Activated CD4-positive, alpha-beta memory T cell treated with anti-CD3 and anti-CD28 coated beads for 36 hours (primary cell): Measurements from ENCODE around the gene CDC25A. TPM values are rescaled to one million over a fixed set of nuclear protein-coding genes. Genes with fewer than 3 reads are reported as not detected.

Experiments
- CTCF ChIA-PET: fragments of 350-600 bp; sonication (Branson Sonifier 250); formaldehyde crosslinking; loops from one replicate; lab custom pipeline; 2021; ENCODE audit warnings: antibody characterized with exemption, inconsistent platforms; lab: Charles Lee
- POLR2A ChIA-PET: fragments of 350-600 bp; sonication (Branson Sonifier 250); formaldehyde crosslinking; loops from one replicate; lab custom pipeline; 2021; ENCODE audit warnings: antibody characterized with exemption; lab: Charles Lee
- DNase-seq: peaks from one replicate; pipeline ENCODE4 v3.0.0-alpha.2; 2020
- H3K27ac Mint-ChIP-seq: one replicate; pipeline ENCODE4 v1.8.0; 2021; ENCODE audit warnings: mixed read lengths
- H3K27me3 Mint-ChIP-seq: one replicate; pipeline ENCODE4 v1.8.0; 2021; ENCODE audit warnings: mixed read lengths
- H3K36me3 Mint-ChIP-seq: one replicate; pipeline ENCODE4 v1.8.0; 2021; ENCODE audit warnings: mixed read lengths
- H3K4me1 Mint-ChIP-seq: one replicate; pipeline ENCODE4 v1.8.0; 2021; ENCODE audit warnings: low read depth, mixed read lengths
- H3K4me3 Mint-ChIP-seq: one replicate; pipeline ENCODE4 v1.8.0; 2021; ENCODE audit warnings: mild to moderate bottlenecking, mixed read lengths
- H3K9me3 Mint-ChIP-seq: one replicate; pipeline ENCODE4 v1.8.0; 2021; ENCODE audit warnings: mixed read lengths
- intact Hi-C: fragments of 100-400 bp; cut with micrococcal nuclease; formaldehyde crosslinking; loops from one replicate; pipeline ENCODE4 v1.15.1; 2023
- total RNA-seq, 2 experiments: library from RNA; stranded (reverse); gene quantifications; one replicate each; pipeline ENCODE4 v1.2.3, GENCODE V29; 2021

Gene CDC25A
- total RNA-seq, 2 experiments from 2014 or later: 33.7 to 36.8 TPM

DNA sequence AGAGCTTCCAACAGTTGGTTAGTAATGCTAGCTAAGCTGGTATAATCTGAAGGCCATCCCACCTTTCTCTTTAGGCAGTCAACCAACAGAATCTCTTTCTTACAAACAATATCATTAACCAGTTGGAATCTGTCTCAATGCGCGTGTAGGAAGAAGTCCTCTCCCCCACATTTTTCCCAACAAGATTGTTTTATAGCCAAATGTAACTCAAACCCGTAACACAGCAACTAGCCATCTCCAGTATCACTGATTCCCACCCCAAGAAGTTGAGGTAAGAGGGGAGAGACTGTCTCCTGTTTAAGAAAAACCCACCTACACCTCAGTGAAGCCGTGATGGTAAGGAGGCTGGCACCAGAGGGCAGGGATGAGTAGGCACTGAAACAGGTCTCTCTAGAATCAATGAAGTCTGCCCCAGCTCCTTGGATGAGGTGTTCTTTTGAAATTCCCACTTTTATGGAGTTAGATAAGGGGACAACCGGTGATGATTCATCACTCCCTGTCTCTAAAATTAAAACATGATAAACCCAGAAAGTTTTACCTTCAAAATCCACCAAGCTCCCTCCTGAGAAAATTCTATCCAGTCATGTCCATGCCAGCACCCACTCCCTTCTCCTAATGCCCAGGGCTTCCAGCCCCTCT lies 30.9 kb downstream of the CDC25A start:
- H3K9me3 Mint-ChIP-seq: no peaks in the 10 kb centered on the region
- intact Hi-C loops: loop anchor here (10.0 kb wide), 2 partner anchors 163 to 333 kb away; no protein-coding TSS in a partner anchor
- H3K4me1 Mint-ChIP-seq: no peaks in the 10 kb centered on the region
- POLR2A ChIA-PET: no interaction called here
- CTCF ChIA-PET: interaction anchor here (0.6 to 2.6 kb wide), 11 partner anchors 9 to 635 kb away, joined by 3 to 7 read pairs (median 4); no protein-coding TSS in a partner anchor
- no peak overlapping the region for H3K27ac Mint-ChIP-seq
- H3K36me3 Mint-ChIP-seq: peaks cover 21% of the 10 kb centered on the region
- H3K4me3 Mint-ChIP-seq: no peak overlapping the region
- DNase-seq: no peak
- H3K27me3 Mint-ChIP-seq: no peaks in the 10 kb centered on the region

- H3K27me3 Mint-ChIP-seq: no peaks in the 10 kb centered on the region
- intact Hi-C loops: loop anchor here (10.0 kb wide), 2 partner anchors 161 to 331 kb away; no protein-coding TSS in a partner anchor
- H3K4me1 Mint-ChIP-seq: no peaks in the 10 kb centered on the region
- no peak for DNase-seq
- CTCF ChIA-PET: no interaction called here
- H3K27ac Mint-ChIP-seq: no peak overlapping the region
- H3K9me3 Mint-ChIP-seq: no peaks in the 10 kb centered on the region
- POLR2A ChIA-PET: no interaction called here
- peaks cover 19% of the 10 kb centered on the region for H3K36me3 Mint-ChIP-seq
- no peak overlapping the region for H3K4me3 Mint-ChIP-seq
These were observed 32.1 kb downstream of the CDC25A start for GRCh38 chr3:48156163-48156562.

- DNase-seq: no peak
- Mint-ChIP-seq H3K4me1 (no peaks in the 10 kb centered on the region), H3K27me3 (no peaks in the 10 kb centered on the region), H3K36me3 (peaks cover 17% of the 10 kb centered on the region), H3K9me3 (no peaks in the 10 kb centered on the region), H3K27ac (no peak overlapping the region), H3K4me3 (no peak overlapping the region)
- CTCF ChIA-PET: no interaction called here
- intact Hi-C loops: loop anchor here (10.0 kb wide), 2 partner anchors 160 to 330 kb away; no protein-coding TSS in a partner anchor
- POLR2A ChIA-PET: no interaction called here
These were observed 33.1 kb downstream of the CDC25A start for GRCh38 chr3:48155122-48155521.

DNA sequence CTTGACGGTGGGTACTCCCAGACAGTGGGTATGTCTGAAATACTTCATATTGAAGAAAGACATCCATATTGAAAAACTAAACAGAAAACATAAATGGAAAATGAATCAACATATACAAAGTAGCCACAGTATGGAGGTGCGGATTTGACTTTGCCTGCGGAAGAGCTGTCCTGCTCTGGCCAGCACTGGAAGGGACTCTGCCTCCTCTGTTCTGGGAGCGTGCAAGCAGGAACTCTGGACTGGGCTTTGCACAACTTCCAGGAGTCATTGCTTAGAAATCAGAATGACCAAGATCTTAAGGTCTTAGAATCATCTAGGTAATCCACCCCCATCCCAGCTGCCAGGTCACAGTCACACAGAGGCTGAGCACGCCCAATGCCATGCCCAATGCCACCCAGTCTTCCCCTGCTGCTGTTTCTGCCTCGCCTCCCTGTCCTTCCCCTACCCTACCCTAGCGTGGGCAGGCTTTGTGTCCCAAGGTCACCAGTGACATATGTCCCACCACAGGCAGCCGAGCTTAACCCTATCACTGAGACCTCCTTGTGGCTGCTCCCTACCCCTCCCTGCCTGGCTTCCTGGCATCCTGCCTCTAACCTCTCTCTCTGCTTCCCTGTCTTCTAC lies 36.3 kb downstream of the CDC25A start:
- no peaks in the 10 kb centered on the region for H3K27me3 Mint-ChIP-seq
- no peaks in the 10 kb centered on the region for H3K9me3 Mint-ChIP-seq
- no peak overlapping the region for H3K27ac Mint-ChIP-seq
- POLR2A ChIA-PET: no interaction called here
- DNase-seq: no peak
- H3K4me1 Mint-ChIP-seq: no peaks in the 10 kb centered on the region
- CTCF ChIA-PET: interaction anchor here (0.7 to 3.2 kb wide), 20 partner anchors 15 to 336 kb away, joined by 3 to 30 read pairs (median 4); no protein-coding TSS in a partner anchor
- no peak overlapping the region for H3K4me3 Mint-ChIP-seq
- intact Hi-C loops: loop anchor here (10.0 kb wide), 2 partner anchors 157 to 327 kb away; no protein-coding TSS in a partner anchor
- no peaks in the 10 kb centered on the region for H3K36me3 Mint-ChIP-seq

DNA sequence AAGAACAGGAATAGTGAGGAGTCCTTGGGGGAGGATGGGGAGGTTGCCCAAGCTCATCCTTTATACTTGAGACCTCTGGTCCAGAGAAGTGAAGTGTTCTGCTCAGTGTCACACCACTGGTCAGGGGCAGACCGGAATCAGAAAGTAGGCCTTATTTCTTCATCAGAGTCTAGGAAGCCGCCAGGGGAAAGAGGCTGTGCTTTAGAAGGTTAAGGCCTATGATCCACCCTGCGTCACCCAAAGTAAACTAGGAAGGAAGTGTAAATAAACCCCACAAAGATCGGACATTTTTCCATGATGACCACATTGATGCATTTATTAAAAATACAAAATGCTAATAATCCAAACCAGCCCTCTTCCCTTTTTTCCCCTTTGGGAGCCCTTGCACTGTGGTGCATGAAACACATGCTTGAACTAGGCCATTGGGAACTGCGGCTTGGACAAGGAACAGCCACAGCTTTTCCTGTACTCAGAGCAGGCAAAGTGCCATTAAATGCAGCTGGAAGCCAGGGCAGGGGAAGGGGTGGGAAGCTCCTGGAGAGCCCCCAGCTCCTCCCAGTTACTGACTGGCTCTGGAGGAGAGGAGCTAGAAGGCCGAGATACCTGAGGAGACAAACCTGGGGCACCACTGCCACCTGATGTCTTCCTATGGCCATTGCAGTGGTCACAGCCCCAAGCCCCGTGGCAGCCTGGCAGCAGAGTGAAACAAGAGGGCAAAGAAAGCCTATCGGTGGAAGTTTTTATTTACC lies 37.0 kb downstream of the CDC25A start:
- Mint-ChIP-seq H3K27me3 (no peaks in the 10 kb centered on the region), H3K4me3 (no peak overlapping the region), H3K27ac (no peak overlapping the region), H3K4me1 (no peaks in the 10 kb centered on the region), H3K36me3 (no peaks in the 10 kb centered on the region), H3K9me3 (no peaks in the 10 kb centered on the region)
- intact Hi-C loops: loop anchor here (10.0 kb wide), 2 partner anchors 156 to 326 kb away; no protein-coding TSS in a partner anchor
- POLR2A ChIA-PET: no interaction called here
- CTCF ChIA-PET: interaction anchor here (0.6 to 3.2 kb wide), 29 partner anchors 9 to 336 kb away, joined by 3 to 30 read pairs (median 3); no protein-coding TSS in a partner anchor
- DNase-seq: peak; percentile 80

DNA sequence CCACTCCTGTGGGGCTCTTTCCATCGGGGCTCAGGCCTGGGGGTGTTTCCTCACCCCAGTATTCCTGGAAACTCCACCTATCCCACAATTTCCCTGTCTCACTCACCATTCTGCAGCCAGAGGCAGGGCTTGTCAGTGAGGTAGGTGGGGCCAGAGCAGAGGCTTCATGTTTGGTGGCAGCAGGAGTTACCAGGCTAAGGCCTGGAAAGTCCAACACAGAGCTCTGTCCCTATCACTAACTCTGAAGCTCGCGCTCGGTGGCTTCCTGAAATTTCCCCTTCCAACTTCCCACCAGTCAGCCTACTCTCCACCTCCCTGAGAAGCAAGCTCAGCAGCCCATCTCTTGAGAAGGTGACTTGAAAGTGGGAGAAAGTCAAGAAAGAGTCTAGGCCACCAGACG lies 44.2 kb downstream of the CDC25A start:
- intact Hi-C loops: no loop called here
- H3K4me3 Mint-ChIP-seq: no peak overlapping the region
- POLR2A ChIA-PET: no interaction called here
- DNase-seq: no peak
- H3K36me3 Mint-ChIP-seq: no peaks in the 10 kb centered on the region
- H3K9me3 Mint-ChIP-seq: no peaks in the 10 kb centered on the region
- no peaks in the 10 kb centered on the region for H3K27me3 Mint-ChIP-seq
- no peak overlapping the region for H3K27ac Mint-ChIP-seq
- no peaks in the 10 kb centered on the region for H3K4me1 Mint-ChIP-seq
- CTCF ChIA-PET: no interaction called here

GRCh38 chr3:48143567-48143966 lies 44.6 kb downstream of the CDC25A start:
- Mint-ChIP-seq H3K36me3 (no peaks in the 10 kb centered on the region), H3K27ac (no peak overlapping the region), H3K9me3 (no peaks in the 10 kb centered on the region), H3K4me3 (no peak overlapping the region), H3K4me1 (no peaks in the 10 kb centered on the region), H3K27me3 (no peaks in the 10 kb centered on the region)
- intact Hi-C loops: no loop called here
- no peak for DNase-seq
- POLR2A ChIA-PET: no interaction called here
- CTCF ChIA-PET: no interaction called here

DNA sequence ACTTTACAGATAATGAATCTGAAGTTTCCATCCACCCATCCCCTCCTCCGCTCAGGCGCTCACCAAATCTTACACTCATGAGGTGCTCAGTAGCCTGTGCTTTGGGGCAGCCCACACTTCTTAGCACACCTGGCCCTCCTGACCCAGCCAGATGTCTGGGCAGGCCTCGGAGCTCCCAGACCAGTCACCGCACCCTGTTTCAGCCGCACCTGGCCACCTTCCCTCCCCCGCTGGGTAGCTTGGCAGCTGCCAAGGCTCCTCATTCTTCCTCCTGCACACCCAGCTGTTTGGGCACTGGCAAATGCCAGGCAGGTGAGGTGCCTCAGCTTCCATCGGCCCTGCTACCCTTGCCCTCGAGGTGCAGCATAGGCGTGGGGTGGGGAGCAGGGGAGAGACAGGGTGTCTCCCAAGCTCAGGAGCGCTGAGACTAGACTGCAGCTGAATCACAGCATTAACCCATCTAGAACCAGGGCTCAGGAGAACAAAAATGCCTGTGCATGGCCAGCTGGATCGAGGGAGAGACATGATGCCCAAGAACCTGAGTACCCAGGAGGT lies 45.8 kb downstream of the CDC25A start:
- H3K27ac Mint-ChIP-seq: no peak overlapping the region
- POLR2A ChIA-PET: no interaction called here
- CTCF ChIA-PET: no interaction called here

DNA sequence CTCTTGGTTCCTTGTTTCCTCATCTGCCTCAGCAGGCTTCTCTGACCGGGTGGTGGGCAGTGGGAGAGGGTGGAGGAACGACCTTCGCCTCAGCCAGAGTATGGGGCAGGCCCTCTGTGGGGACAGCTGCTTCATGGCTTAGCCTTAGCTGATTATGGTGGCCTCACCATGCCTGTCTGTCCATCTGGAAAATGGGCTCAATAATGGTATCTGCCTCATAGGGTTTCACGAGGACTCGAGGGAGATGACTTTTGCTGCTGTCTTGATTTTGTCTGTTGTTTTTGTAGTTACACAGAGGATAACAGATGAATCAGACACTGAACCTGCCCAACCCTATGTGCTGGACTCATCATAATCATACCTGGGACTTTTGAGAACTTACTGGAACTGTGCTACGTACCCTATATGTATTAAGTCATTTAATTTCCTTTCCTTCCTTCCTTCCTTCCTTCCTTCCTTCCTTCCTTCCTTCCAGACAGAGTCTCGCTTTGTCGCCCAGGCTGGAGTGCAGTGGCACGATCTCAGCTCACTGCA lies 46.5 kb downstream of the CDC25A start:
- Mint-ChIP-seq H3K27me3 (no peaks in the 10 kb centered on the region), H3K9me3 (no peaks in the 10 kb centered on the region), H3K27ac (no peak overlapping the region), H3K4me3 (no peak overlapping the region), H3K4me1 (no peaks in the 10 kb centered on the region), H3K36me3 (no peaks in the 10 kb centered on the region)
- no peak for DNase-seq
- POLR2A ChIA-PET: no interaction called here
- CTCF ChIA-PET: no interaction called here
- intact Hi-C loops: no loop called here

More for the DNA sequence above, 45.8 kb downstream of the CDC25A start:
- no peak for DNase-seq
- intact Hi-C loops: no loop called here
- Mint-ChIP-seq H3K9me3 (no peaks in the 10 kb centered on the region), H3K4me1 (no peaks in the 10 kb centered on the region), H3K36me3 (no peaks in the 10 kb centered on the region), H3K27me3 (no peaks in the 10 kb centered on the region), H3K4me3 (no peak overlapping the region)

- ChIA-PET CTCF (no interaction called here), POLR2A (no interaction called here)
- Mint-ChIP-seq H3K4me1 (no peaks in the 10 kb centered on the region), H3K4me3 (no peak overlapping the region), H3K36me3 (no peaks in the 10 kb centered on the region), H3K27me3 (no peaks in the 10 kb centered on the region), H3K9me3 (no peaks in the 10 kb centered on the region), H3K27ac (no peak overlapping the region)
- DNase-seq: no peak
- intact Hi-C loops: no loop called here
These were observed 47.1 kb downstream of the CDC25A start for GRCh38 chr3:48140936-48141603.

GRCh38 chr3:48140336-48140757 lies 47.9 kb downstream of the CDC25A start:
- Mint-ChIP-seq H3K4me1 (no peaks in the 10 kb centered on the region), H3K27me3 (no peaks in the 10 kb centered on the region), H3K4me3 (no peak overlapping the region), H3K27ac (no peak overlapping the region), H3K9me3 (no peaks in the 10 kb centered on the region), H3K36me3 (no peaks in the 10 kb centered on the region)
- intact Hi-C loops: no loop called here
- CTCF ChIA-PET: no interaction called here
- POLR2A ChIA-PET: no interaction called here
- no peak for DNase-seq
